Upper lobe of right lung (tissue), 1 donor: ENCODE measurements around the gene GLE1. TPM values are rescaled to one million over a fixed set of nuclear protein-coding genes. Genes with fewer than 3 reads are reported as not detected.

ENCODE experiments used
- ATAC-seq: fragments of 200-7000 bp; cut with Tn5 transposase; one replicate; pipeline ENCODE4 v1.9.1; 2020; ENCODE audit warnings: mild to moderate bottlenecking, moderate library complexity
- DNase-seq: peaks from one replicate; pipeline ENCODE4 v3.0.0-alpha.2; 2020
- H3K27ac ChIP-seq: fragments of 200-600 bp; one replicate; pipeline ENCODE4 v1.8.0; 2022
- H3K27me3 ChIP-seq: fragments of 200-600 bp; one replicate; pipeline ENCODE4 v1.8.0; 2022; ENCODE audit warnings: mild to moderate bottlenecking
- H3K36me3 ChIP-seq: fragments of 200-600 bp; one replicate; pipeline ENCODE4 v1.8.0; 2022
- H3K4me1 ChIP-seq: fragments of 200-600 bp; one replicate; pipeline ENCODE4 v1.8.0; 2022
- H3K4me3 ChIP-seq: fragments of 200-600 bp; one replicate; pipeline ENCODE4 v1.8.0; 2022; ENCODE audit warnings: mild to moderate bottlenecking
- H3K9me3 ChIP-seq: fragments of 200-600 bp; one replicate; pipeline ENCODE4 v1.8.0; 2022
- intact Hi-C: fragments of 100-400 bp; cut with DNase I; formaldehyde crosslinking; loops from one replicate; pipeline ENCODE4 v1.11.0; 2022
- total RNA-seq: library from RNA; stranded (reverse); fragmentation: NEBNext Ultra II Directional; extraction: Animal tissue kit (Norgen Biotek cat#: 25700); gene quantifications from one replicate; pipeline ENCODE4 v1.2.1, GENCODE V29; 2021
- TF ChIP-seq, protein P1 (sequence below): fragments of 200-600 bp; IDR thresholded peaks from one replicate; pipeline ENCODE4 v1.8.0; 2022; ENCODE audit warnings: antibody characterized with exemption
- donor health status: DM: no; HTN: yes; CAD: no; lungs with severe emphysema.

GLE1 gene
- total RNA-seq, 1 donor from 2014 or later = 21.8 TPM

DNA sequence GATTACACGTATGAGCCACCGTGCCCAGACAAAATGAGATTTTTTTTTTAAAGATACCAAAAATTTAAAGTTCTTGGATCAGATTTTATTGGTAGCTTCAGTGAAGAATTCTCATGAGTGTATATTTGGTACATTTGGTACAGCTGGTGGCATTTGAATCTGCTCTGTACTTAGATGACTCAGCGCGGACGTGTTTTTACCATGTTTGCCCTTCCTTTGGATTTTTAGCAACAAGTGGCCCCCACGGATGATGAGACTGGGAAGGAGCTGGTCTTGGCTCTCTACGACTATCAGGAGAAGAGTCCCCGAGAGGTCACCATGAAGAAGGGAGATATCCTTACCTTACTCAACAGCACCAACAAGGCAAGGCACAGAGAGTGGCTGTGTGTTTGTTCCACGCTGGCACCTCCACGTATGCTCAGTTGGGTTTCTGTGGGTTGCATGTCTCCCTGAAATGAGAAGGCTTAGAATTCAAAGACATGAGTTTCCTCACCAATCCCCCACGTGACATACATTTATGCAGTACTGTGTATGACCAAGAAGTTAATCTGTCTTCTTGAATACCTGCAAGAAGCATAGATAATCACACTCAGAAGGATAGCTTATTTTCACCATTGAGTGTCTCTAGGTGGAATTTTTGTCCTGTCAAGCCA lies 84.2 kb downstream of the GLE1 start:
- intact Hi-C loops = no loop called here
- no peaks in the 10 kb centered on the region for H3K27me3 ChIP-seq
- H3K36me3 ChIP-seq = peaks cover 100% of the 10 kb centered on the region
- H3K4me1 ChIP-seq = no peaks in the 10 kb centered on the region
- no peak for ATAC-seq
- no peaks in the 10 kb centered on the region for H3K9me3 ChIP-seq
- H3K27ac ChIP-seq = no peak overlapping the region
- H3K4me3 ChIP-seq = no peak overlapping the region
- TF ChIP-seq, protein P1, sequence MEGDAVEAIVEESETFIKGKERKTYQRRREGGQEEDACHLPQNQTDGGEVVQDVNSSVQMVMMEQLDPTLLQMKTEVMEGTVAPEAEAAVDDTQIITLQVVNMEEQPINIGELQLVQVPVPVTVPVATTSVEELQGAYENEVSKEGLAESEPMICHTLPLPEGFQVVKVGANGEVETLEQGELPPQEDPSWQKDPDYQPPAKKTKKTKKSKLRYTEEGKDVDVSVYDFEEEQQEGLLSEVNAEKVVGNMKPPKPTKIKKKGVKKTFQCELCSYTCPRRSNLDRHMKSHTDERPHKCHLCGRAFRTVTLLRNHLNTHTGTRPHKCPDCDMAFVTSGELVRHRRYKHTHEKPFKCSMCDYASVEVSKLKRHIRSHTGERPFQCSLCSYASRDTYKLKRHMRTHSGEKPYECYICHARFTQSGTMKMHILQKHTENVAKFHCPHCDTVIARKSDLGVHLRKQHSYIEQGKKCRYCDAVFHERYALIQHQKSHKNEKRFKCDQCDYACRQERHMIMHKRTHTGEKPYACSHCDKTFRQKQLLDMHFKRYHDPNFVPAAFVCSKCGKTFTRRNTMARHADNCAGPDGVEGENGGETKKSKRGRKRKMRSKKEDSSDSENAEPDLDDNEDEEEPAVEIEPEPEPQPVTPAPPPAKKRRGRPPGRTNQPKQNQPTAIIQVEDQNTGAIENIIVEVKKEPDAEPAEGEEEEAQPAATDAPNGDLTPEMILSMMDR = no peak
- DNase-seq = no peak

Other genes with a start within 250 kb of the GLE1 start
- 88.7 TPM for gene GOLGA2, start 228.7 kb upstream of the GLE1 start, total RNA-seq
- 18.9 TPM for gene SWI5, start 228.4 kb upstream of the GLE1 start, total RNA-seq
- 19.1 TPM for gene TRUB2, start 182.3 kb upstream of the GLE1 start, total RNA-seq
- gene COQ4, start 181.9 kb upstream of the GLE1 start, total RNA-seq = 31.0 TPM
- 21.4 TPM for gene SLC27A4, start 164.2 kb upstream of the GLE1 start, total RNA-seq
- gene URM1, start 133.3 kb upstream of the GLE1 start, total RNA-seq = 56.5 TPM
- gene CERCAM, start 83.9 kb upstream of the GLE1 start, total RNA-seq = 14.0 TPM
- gene ODF2, start 48.7 kb upstream of the GLE1 start, total RNA-seq = 17.3 TPM
- gene SPTAN1, start 47.9 kb downstream of the GLE1 start, total RNA-seq = 358 TPM
- 37.3 TPM for gene DYNC2I2, start 152.1 kb downstream of the GLE1 start, total RNA-seq
- gene SET, start 184.5 kb downstream of the GLE1 start, total RNA-seq = 227 TPM
- 13.4 TPM for gene PKN3, start 197.8 kb downstream of the GLE1 start, total RNA-seq
- gene ZDHHC12, start 219.4 kb downstream of the GLE1 start, total RNA-seq = 28.2 TPM